ENCODE data around the gene ARHGEF33. TPM values are rescaled to one million over a fixed set of nuclear protein-coding genes. Genes with fewer than 3 reads are reported as not detected.

The ARHGEF33 gene
- total and polyA plus RNA-seq, 2 of the 8 experiments (the other 6 are each of a cell fraction or from before 2014, with no cell fraction given) = 0.09 to 0.95 TPM

GRCh38 chr2:38940746-38941145, 51.1 kb downstream of the ARHGEF33 start:
- Histone ChIP-seq H3K4me3 (ENCODE audit: extremely low read depth in 1 of 4, insufficient read depth in 2 of 4, low read depth in 3 of 4, low read length in 4 of 4) (no peak overlapping the region), H3K23ac (ENCODE audit: insufficient read length) (no peak overlapping the region), H2BK12ac (ENCODE audit: low read depth, low read length) (no peak overlapping the region), H2BK5ac (ENCODE audit: low read depth, low read length) (no peak overlapping the region), H3K79me1 (ENCODE audit: low read depth, low read length) (no peaks in the 10 kb centered on the region), H3K14ac (ENCODE audit: insufficient read length) (no peak overlapping the region), H3K79me2 (ENCODE audit: control insufficient read depth in 1 of 2, insufficient read depth in 2 of 2, low read length in 2 of 2) (no peaks in the 10 kb centered on the region), H3K27ac (ENCODE audit: low read depth, low read length) (no peak overlapping the region), H3K9ac (replicated peaks in 1 of 4; ENCODE audit: extremely low read depth in 1 of 4, low read depth in 3 of 4, low read length in 3 of 4) (no peak overlapping the region), H4K20me1 (replicated peaks in 1 of 2; ENCODE audit: control insufficient read depth in 1 of 2, insufficient read depth in 2 of 2, low read length in 2 of 2) (no peaks in the 10 kb centered on the region), H4K8ac (ENCODE audit: extremely low read depth, insufficient read depth, low read length) (no peak overlapping the region), H4K5ac (ENCODE audit: insufficient read length, low read depth, low read length) (no peak overlapping the region), H3K18ac (ENCODE audit: extremely low read depth, low read length) (no peak overlapping the region), H2BK120ac (replicated peaks; ENCODE audit: low read depth, low read length) (no peak overlapping the region), H3K4me2 (ENCODE audit: insufficient read depth in 1 of 2, low read depth in 2 of 2, low read length in 2 of 2) (no peak overlapping the region), H3K27me3 (replicated peaks in 1 of 4; ENCODE audit: control insufficient read depth in 3 of 4, extremely low read depth in 1 of 4, insufficient read depth in 3 of 4, low read length in 3 of 4) (no peaks in the 10 kb centered on the region), H3K4me1 (replicated peaks in 1 of 4; ENCODE audit: control insufficient read depth in 3 of 4, insufficient read depth in 4 of 4, low read length in 3 of 4) (peaks cover 0 to 2% (median 1%) of the 10 kb centered on the region in 4 experiments; a peak in 2 of 7 replicates), H3K56ac (replicated peaks; ENCODE audit: insufficient read length, low read depth, low read length) (no peak overlapping the region), H3K23me2 (ENCODE audit: low read depth, low read length) (no peaks in the 10 kb centered on the region), H3K36me3 (ENCODE audit: control insufficient read depth in 2 of 4, insufficient read depth in 4 of 4, low read length in 3 of 4) (no peaks in the 10 kb centered on the region), H2AK5ac (ENCODE audit: low read depth, low read length) (no peak overlapping the region), H2BK15ac (ENCODE audit: low read length) (no peak overlapping the region), H2BK20ac (ENCODE audit: low read length) (no peak overlapping the region), H3K9me3 (ENCODE audit: insufficient read depth in 2 of 2, low read depth in 1 of 2, low read length in 1 of 2) (no peaks in the 10 kb centered on the region), H2AFZ (ENCODE audit: low read length) (no peak overlapping the region), H3K4ac (replicated peaks; ENCODE audit: insufficient read length, low read depth, low read length) (no peak overlapping the region), H4K91ac (replicated peaks; ENCODE audit: insufficient read length, low read length) (no peak overlapping the region)
- FAIRE-seq (no peak), DNase-seq (ENCODE audit: low read depth in 1 of 2, low spot score in 2 of 2) (no peak)
- TF ChIP-seq BRCA1 (IDR thresholded peaks at IDR 0.05; ENCODE audit: low read depth, low read length) (no peak), POU5F1 (IDR thresholded peaks at IDR 0.05; ENCODE audit: low read depth, low read length) (no peak), HDAC2 (IDR thresholded peaks at IDR 0.05; ENCODE audit: borderline replicate concordance in 1 of 2, low read depth in 2 of 2, low read length in 2 of 2) (no peak), RNF2 (IDR thresholded peaks at IDR 0.05; ENCODE audit: borderline replicate concordance, low read depth, low read length, missing control alignments, poor library complexity, severe bottlenecking) (no peak), CTBP2 (IDR thresholded peaks at IDR 0.05; ENCODE audit: borderline replicate concordance, insufficient read depth, insufficient read length, low read length) (no peak), SUZ12 (IDR thresholded peaks at IDR 0.05; ENCODE audit: low read length) (no peak), CREB1 (IDR thresholded peaks at IDR 0.05) (no peak), MAFK (IDR thresholded peaks at IDR 0.05; ENCODE audit: low read depth, low read length) (no peak), RAD21 (IDR thresholded peaks at IDR 0.05 in 1 of 2, conservative IDR thresholded peaks at IDR 0.05 in 1 of 2; ENCODE audit: low read depth in 2 of 2, low read length in 2 of 2) (no peak), NANOG (IDR thresholded peaks at IDR 0.05; ENCODE audit: insufficient read depth, low read depth, low read length, poor library complexity, severe bottlenecking) (no peak), NRF1 (IDR thresholded peaks at IDR 0.05; ENCODE audit: low read depth, low read length) (no peak), JUN (IDR thresholded peaks at IDR 0.05; ENCODE audit: low read depth, low read length) (no peak), RBBP5 (IDR thresholded peaks at IDR 0.05; ENCODE audit: borderline replicate concordance, low read depth, low read length) (no peak)
- WGBS, 2 experiments (ENCODE audit: extremely low coverage in 1 of 2, insufficient coverage in 1 of 2, insufficient read length in 1 of 2, insufficient replicate concordance in 2 of 2, low coverage in 1 of 2, low lambda C conversion rate in 2 of 2, missing lambda C conversion rate in 1 of 2) = 71% methylated on average over 1 of the region's 1 CpG; no CpG with 5 or more reads in 1 of the 2 experiments
- ChIA-PET CTCF (ENCODE audit: partially characterized antibody) (no interaction called here), POLR2A (ENCODE audit: partially characterized antibody) (no interaction called here)
